GM18858 (cell line): ENCODE measurements around the gene MAML3.

Source experiments
- ATAC-seq: cut with Tn5 transposase; IDR thresholded peaks from one replicate; pipeline ENCODE4 v1.9.1; 2021; ENCODE audit not compliant: unreplicated experiment

Gene MAML3

DNA sequence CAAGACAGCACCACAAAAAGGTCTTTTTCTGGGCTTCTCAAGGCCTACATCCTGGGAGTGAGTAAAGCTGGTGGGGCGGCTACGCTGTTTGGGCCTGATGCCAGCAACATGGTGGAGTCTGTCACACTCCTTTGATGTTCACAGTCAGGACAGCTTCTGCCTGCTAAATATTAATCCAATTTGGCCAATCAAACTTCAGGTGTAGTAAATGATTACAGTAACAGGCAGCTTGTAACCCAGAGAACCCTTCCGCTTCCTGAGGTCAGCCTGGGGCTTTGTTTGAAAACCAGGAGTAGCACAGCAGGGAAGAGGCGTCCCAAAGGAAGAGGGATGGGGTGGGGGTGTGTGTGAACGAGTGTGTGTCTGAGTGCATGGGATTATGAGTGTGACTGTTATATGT, 220.4 kb downstream of the MAML3 start:
- no peak for ATAC-seq

DNA sequence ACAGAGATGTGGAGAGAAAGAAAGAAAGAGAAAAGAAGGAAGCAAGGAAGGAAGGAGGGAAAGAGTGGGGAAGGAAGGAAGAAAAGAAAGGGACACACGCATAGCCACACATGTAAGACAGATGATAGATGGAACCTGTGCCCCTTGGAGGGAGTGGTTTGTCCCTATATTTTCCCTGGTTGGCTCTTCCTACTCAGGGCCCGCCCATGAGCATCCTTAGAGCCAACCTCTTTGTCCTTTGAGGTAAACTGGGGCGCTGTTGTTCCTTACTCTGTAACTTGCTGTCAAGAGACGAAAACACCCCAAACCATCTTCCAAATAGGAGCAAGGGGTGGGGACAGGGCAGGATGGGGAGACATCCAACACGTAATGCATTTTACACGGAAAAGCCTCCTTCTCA, 220.9 kb downstream of the MAML3 start:
- ATAC-seq, result no peak

DNA sequence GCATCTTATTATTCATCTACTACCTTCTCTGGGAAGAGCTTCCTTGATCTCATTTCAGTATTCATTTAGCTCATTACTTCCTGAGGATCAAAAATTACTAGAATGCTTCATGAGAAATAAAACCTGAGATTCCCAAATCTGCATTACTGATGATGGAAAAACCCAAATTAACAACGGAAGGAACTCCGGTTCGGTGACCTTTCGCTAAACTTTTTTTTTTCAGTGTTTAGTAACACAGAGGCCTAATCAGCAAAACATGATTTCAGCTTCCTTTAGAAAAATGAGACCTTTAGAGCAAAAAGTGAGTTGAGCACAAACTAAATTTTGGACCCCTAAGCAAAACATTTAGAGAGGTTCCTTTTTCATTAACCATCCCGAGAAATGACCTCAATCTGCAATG, 229.2 kb downstream of the MAML3 start:
- no peak for ATAC-seq

- no peak for ATAC-seq
Measured at GRCh38 chr4:139922406-139923024, 231.5 kb downstream of the MAML3 start.

DNA sequence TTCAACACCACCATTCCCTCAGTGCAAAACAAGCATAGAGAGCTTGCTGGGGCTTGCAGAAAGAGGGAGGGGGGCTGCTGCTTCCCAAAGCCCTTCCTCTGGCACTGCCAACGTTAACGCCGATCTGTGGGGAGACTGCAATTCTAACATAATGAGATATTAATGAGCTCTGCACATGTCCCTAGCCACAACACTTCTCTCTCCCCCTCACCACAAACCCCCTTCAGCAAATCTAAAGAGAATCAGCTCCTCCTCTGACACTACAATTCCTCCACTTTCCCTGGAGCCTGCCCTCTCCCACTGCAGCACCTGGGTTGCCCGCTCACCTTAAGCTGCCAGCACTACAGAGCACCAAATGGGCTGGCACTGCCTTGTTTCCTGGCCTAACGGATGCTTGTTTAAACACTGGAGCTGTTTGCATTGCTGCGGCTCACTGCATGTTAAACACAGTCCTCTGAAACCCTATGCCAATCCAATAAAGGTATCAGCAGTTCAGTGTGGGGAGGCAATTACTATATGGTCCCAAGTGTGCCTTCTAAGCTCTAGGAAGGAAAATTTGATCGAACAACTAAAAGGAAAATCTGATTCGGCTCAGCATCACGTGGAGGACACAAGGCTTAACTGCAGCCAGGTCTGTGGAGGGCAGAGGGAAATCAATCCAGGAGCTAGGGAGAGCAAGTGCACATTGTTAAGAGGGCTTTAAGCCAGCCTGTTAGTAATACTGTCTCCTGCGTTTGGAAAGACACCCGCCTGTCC, 232.4 kb downstream of the MAML3 start:
- ATAC-seq, result no peak

DNA sequence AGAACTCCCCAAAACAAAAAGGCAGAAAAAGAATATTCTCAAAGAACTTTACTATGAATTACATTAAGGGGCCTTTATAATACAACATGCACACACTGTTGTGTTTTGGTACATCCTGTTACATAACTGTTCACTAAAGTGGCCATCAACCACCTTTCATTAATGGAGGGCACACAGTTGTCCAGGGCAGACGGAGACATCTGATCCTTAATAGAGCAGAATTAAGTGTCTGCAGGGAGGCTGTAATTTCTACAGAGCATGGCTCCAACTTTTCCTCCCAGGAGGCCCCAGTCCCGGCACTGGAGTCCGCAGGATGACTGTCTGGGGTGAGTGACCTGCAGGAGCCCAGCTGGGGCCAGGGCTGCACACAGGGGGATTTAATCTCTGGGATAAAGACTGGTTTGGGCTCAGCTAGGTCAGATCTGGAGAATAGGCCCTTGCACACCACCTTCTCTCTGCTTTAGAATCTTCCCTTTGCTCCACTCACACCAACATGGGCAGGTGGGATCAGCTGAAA, 233.4 kb downstream of the MAML3 start:
- ATAC-seq, result no peak

GRCh38 chr4:139919521-139919920, 234.5 kb downstream of the MAML3 start:
- ATAC-seq, result no peak

GRCh38 chr4:139919004-139919403, 235.0 kb downstream of the MAML3 start:
- no peak for ATAC-seq

- ATAC-seq, result no peak
Measured at GRCh38 chr4:139918591-139918990, 235.4 kb downstream of the MAML3 start.

DNA sequence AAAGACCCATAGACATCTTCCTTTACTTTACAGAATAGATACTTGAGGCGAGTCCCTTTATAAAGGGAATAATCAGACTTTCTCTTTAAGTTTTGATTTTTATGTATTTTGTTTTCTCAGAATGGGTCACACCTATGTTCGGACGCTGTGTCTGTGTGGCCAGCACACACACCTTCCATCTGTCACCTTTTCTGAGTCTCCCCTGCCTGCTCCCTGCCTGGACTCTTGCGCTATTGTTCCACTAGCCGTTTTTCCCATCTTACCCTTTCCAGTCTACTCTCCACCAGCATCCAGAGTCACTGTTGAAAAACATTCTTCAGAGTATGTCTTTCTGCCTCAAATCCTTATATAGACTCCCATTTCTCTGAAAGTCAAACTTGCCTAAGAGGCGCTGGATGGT, 236.1 kb downstream of the MAML3 start:
- ATAC-seq, result no peak

DNA sequence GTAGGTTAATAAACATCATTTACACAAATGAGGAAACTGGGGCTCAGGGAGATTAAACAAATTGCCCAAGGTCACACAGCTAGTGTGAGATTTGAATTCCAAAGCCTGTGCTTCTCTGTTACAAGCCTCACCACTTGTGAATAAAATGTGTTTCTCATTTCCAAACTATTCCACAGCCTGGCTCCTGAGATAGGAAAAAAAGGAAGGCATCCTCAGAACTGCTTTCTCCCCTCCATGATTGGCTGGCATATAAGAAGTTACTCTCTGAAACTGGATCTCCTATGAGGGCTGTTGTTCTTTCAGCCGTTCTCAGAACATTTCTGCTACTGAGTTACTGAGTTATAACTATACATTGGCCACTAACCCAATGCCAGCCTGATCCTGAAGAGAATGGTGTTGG, 237.9 kb downstream of the MAML3 start:
- ATAC-seq, result no peak

- no peak for ATAC-seq
Measured at GRCh38 chr4:139915037-139915436, 238.9 kb downstream of the MAML3 start.

- no peak for ATAC-seq
Measured at GRCh38 chr4:139913995-139914598, 239.9 kb downstream of the MAML3 start.

DNA sequence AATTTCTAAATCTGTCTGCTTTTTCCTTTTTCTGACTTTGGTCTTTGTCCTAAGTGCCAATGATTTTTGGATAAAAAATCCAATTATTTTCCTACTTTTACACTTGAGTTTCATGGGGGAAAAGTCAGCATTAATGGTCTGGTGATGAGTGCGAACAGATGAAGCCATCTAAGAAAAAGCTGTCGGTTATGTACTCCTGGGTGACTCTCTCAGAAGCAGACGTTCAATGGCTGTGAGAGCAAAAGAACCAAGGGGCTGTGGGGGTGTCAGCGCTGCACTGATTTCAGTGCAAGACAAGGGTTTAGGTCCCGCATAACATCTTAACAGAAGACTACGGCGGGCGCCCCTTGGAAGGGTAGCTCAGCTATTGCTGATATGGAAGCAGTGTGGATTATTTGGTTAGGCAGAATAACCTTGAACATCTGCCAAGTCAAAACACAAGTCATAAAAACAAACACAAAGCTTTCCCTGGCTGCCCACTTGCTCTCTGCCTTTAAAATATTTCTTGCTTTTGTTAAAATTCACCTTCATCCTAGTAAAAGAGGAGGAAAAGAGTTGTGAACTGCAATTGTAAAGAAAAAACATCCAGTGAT, 240.5 kb downstream of the MAML3 start:
- ATAC-seq, result no peak

GRCh38 chr4:139912445-139912844, 241.5 kb downstream of the MAML3 start:
- no peak for ATAC-seq

- no peak for ATAC-seq
Measured at GRCh38 chr4:139910106-139910505, 243.9 kb downstream of the MAML3 start.

DNA sequence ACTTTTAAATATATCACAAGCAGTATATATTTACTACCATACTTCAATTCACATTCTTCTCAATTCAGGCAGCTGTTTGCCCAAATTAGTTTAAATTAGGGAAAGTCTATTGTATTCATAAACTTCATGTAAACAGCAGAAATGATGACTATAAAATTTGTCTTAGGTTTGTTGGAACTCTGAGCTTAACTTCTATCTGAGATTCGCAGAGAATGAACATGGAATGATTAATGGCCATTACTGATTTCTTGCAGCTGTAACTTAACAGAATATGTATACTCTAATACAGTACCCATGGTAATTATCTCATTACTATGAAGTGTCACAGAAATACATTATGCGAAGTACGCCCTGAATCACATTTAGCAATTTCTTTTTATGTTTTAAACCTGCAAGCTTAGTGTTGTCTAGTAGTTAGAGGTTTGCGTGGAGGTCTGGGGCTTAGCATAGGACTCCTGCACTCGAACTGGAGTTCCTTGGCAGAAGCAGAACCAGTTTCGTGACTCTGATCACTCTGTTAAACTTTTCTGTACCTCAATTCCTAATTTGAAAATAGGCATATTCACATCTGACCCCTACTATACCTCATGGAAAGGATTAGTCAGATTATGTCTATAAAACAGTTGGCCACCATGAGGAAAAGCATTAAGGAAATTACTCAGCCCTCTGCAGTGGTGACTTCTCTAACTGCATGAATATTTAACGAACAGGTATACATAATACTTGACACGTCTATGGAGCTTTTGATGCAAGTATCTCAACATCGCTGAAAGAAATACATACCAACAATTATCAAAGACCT, 245.1 kb downstream of the MAML3 start:
- no peak for ATAC-seq

- no peak for ATAC-seq
Measured at GRCh38 chr4:139907001-139907809, 246.8 kb downstream of the MAML3 start.

- no peak for ATAC-seq
Measured at GRCh38 chr4:139905489-139905888, 248.5 kb downstream of the MAML3 start.

- ATAC-seq, result no peak
Measured at GRCh38 chr4:139904406-139904805, 249.6 kb downstream of the MAML3 start.
